GM12878 (cell line): ENCODE results near the gene DMD. TPM values are rescaled to one million over a fixed set of nuclear protein-coding genes. Genes with fewer than 3 reads are reported as not detected.

Experiments
- CUX1 ChIP-seq: IDR thresholded peaks from 2 replicates; pipeline ENCODE4 v1.6.1; 2012; ENCODE audit warnings: improper control_type of control experiment, low read depth, low read length; ENCODE audit not compliant: insufficient replicate concordance
- MTA2 ChIP-seq: fragments of 450-650 bp; IDR thresholded peaks from 2 replicates; pipeline ENCODE4 v1.6.1; 2016; ENCODE audit warnings: low read depth, mild to moderate bottlenecking, moderate library complexity
- NR2F1 ChIP-seq: fragments of 450-650 bp; conservative IDR thresholded peaks from 2 replicates; pipeline ENCODE4 v1.6.1; 2017; ENCODE audit warnings: mild to moderate bottlenecking
- REST ChIP-seq: IDR thresholded peaks from 2 replicates; pipeline ENCODE4 v1.6.1; 2012; ENCODE audit warnings: mild to moderate bottlenecking, low read depth, low read length
- polyA plus RNA-seq, 11 experiments: library from polyadenylated mRNA; depleted of rRNA in 4 of 11; unstranded in 6 of 11; stranded (reverse) in 5 of 11; fragments of >200 nt; fragmentation: Nextera tagmentation in 4 of 11; fragmentation: Illumina TruSeq in 1 of 11; extraction: Ambion mirVana in 4 of 11; extraction: Trizol in 1 of 11; gene quantifications; 1 replicate in 1 of 11; 2 replicates in 10 of 11; pipeline versions ENCODE4 v1.2.1 to v1.2.3, GENCODE V29; 2011 to 2016; ENCODE audit warnings: inconsistent platforms in 2 of 11, missing spikeins in 2 of 11, low read depth in 1 of 11
- total RNA-seq, 4 experiments: library from RNA; depleted of rRNA in 3 of 4; stranded (reverse); fragments of >200 nt in 3 of 4; fragmentation: Illumina TruSeq in 1 of 4; extraction: Trizol in 1 of 4; gene quantifications; 2 replicates each; pipeline versions ENCODE4 v1.2.1 to v1.2.3, GENCODE V29; 2013 to 2021

DMD gene
- total and polyA plus RNA-seq, 10 of the 15 experiments (the other 5 are each of a cell fraction or from before 2014, with no cell fraction given) = 1.4 to 24.3 (median 4.3) TPM

- TF ChIP-seq CUX1 (no peak), REST (no peak), NR2F1 (no peak), MTA2 (peak; percentile 42; the same call in 1 of the 2 replicates)
Measured at GRCh38 chrX:31215277-31215815, 1996.0 kb downstream of the DMD start (continued).
